HepG2 (cell line): ENCODE results near the gene LYPD6B. TPM values are rescaled to one million over a fixed set of nuclear protein-coding genes. Genes with fewer than 3 reads are reported as not detected.

Experiments
- ATAC-seq: fragments of 200-7000 bp; cut with Tn5 transposase; 3 replicates; pipeline ENCODE4 v1.9.1; 2020; ENCODE audit warnings: mild to moderate bottlenecking, moderate library complexity
- BruUV-seq: library from RNA; stranded (reverse); fragments of 400-500 nt; replicated peaks from 2 replicates; lab custom pipeline; 2021; lab: Mats Ljungman, UMichigan
- CTCF ChIA-PET: fragments of 300-600 bp; formaldehyde crosslinking; extraction: SDS; loops from one replicate; lab custom pipeline; 2021; ENCODE audit warnings: low total read pairs, inconsistent platforms, low intra/inter-chr PET ratio; lab: Yijun Ruan, JAX
- POLR2A ChIA-PET: fragments of 350-600 bp; sonication (Branson Sonifier 250); formaldehyde crosslinking; loops from one replicate; lab custom pipeline; 2020; ENCODE audit warnings: antibody characterized with exemption, inconsistent platforms; lab: Yijun Ruan, JAX
- DNase-seq: peaks from one replicate; pipeline ENCODE4 v3.0.0-alpha.2; 2015; ENCODE audit warnings: low spot score
- FAIRE-seq: peaks from 3 replicates; lab custom pipeline; 2011; peaks lifted over from hg19 to GRCh38; lab: Jason Lieb, UNC
- H2AFZ ChIP-seq: one replicate; pipeline ENCODE4 v1.6.1; 2011; ENCODE audit warnings: low read length, inconsistent platforms
- H3K27ac ChIP-seq: fragments of 300-600 bp; 3 replicates; pipeline ENCODE4 v1.8.0; 2011; ENCODE audit warnings: mixed run types, mild to moderate bottlenecking, mixed read lengths, low read length, inconsistent platforms; ENCODE audit not compliant: insufficient read depth; ENCODE audit errors: extremely low read length
- H3K27me3 ChIP-seq, 2 experiments: fragments of 200-600 bp in 1 of 2; 2 replicates in 1 of 2; 3 replicates in 1 of 2; pipeline versions ENCODE4 v1.6.0 to v1.8.0; 2011; ENCODE audit warnings: low read length in 2 of 2, mild to moderate bottlenecking in 2 of 2, moderate library complexity in 2 of 2, inconsistent platforms in 1 of 2; ENCODE audit not compliant: insufficient read depth in 2 of 2, control insufficient read depth in 1 of 2
- H3K36me3 ChIP-seq, 2 experiments: fragments of 200-600 bp in 1 of 2; replicated peaks in 1 of 2; 2 replicates in 1 of 2; 3 replicates in 1 of 2; pipeline versions ENCODE4 v1.5.1 to v1.8.0; 2011; ENCODE audit warnings: low read length in 2 of 2, inconsistent platforms in 1 of 2; ENCODE audit not compliant: insufficient read depth in 2 of 2, control insufficient read depth in 1 of 2
- H3K4me1 ChIP-seq: 2 replicates; pipeline ENCODE4 v1.5.1; 2012; ENCODE audit warnings: low read length, inconsistent platforms; ENCODE audit not compliant: insufficient read depth
- H3K4me2 ChIP-seq: 2 replicates; pipeline ENCODE4 v1.6.0; 2011; ENCODE audit warnings: low read depth, low read length, inconsistent platforms
- H3K4me3 ChIP-seq, 3 experiments: fragments of 200-600 bp in 1 of 3; sonication (generic), shearing (Covaris generic) in 1 of 3; replicated peaks in 1 of 3; 2 replicates each; pipeline ENCODE4 v1.5.1; 2011 to 2016; ENCODE audit warnings: low read length in 3 of 3, inconsistent platforms in 2 of 3, low read depth in 2 of 3, mild to moderate bottlenecking in 2 of 3, control low read depth in 1 of 3, mixed read lengths in 1 of 3; ENCODE audit not compliant: insufficient read depth in 1 of 3
- H3K79me2 ChIP-seq: one replicate; pipeline ENCODE4 v1.6.1; 2011; ENCODE audit warnings: low read length, inconsistent platforms; ENCODE audit not compliant: insufficient read depth
- H3K9ac ChIP-seq: 2 replicates; pipeline ENCODE4 v1.6.0; 2011; ENCODE audit warnings: mild to moderate bottlenecking, low read depth, low read length, inconsistent platforms; ENCODE audit not compliant: insufficient read depth
- H3K9me3 ChIP-seq: 2 replicates; pipeline ENCODE4 v1.5.1; 2012; ENCODE audit warnings: mild to moderate bottlenecking, low read length
- H4K20me1 ChIP-seq: 2 replicates; pipeline ENCODE4 v1.6.0; 2011; ENCODE audit warnings: inconsistent platforms, mild to moderate bottlenecking, low read length, moderate library complexity; ENCODE audit not compliant: insufficient read depth
- CCDC6 ChIP-seq: sonication (generic); formaldehyde crosslinking; IDR thresholded peaks from 2 replicates; pipeline ENCODE4 v1.8.1; 2022; ENCODE audit warnings: mild to moderate bottlenecking, missing genetic modification reagents, moderate library complexity
- KLF6 ChIP-seq: IDR thresholded peaks from 2 replicates; pipeline ENCODE4 v1.8.0; 2016; ENCODE audit warnings: missing biosample characterization, missing genetic modification reagents
- MIXL1 ChIP-seq: IDR thresholded peaks from 2 replicates; pipeline ENCODE4 v1.6.1; 2016
- MLLT10 ChIP-seq: sonication (generic); formaldehyde crosslinking; IDR thresholded peaks from 2 replicates; pipeline ENCODE4 v1.4.0; 2020; ENCODE audit warnings: missing genetic modification reagents
- NR2C2 ChIP-seq: sonication (generic); formaldehyde crosslinking; IDR thresholded peaks from 2 replicates; pipeline ENCODE4 v1.4.0; 2020; ENCODE audit warnings: missing genetic modification reagents, mild to moderate bottlenecking, moderate library complexity, borderline replicate concordance
- RBFOX2 ChIP-seq: fragments of 200-400 bp; formaldehyde crosslinking; IDR thresholded peaks from 2 replicates; pipeline ENCODE4 v1.6.1; 2017; ENCODE audit warnings: low read depth, mild to moderate bottlenecking, low read length
- XRCC5 ChIP-seq: fragments of 200-400 bp; formaldehyde crosslinking; optimal IDR thresholded peaks from 2 replicates; pipeline ENCODE3; 2017; ENCODE audit warnings: mild to moderate bottlenecking, low read length
- ZFP36 ChIP-seq: fragments of 150-350 bp; IDR thresholded peaks from 2 replicates; pipeline ENCODE4 v1.6.1; 2018; ENCODE audit warnings: borderline replicate concordance, low read length, low read depth; ENCODE audit not compliant: partially characterized antibody
- ZFY ChIP-seq: sonication (generic); formaldehyde crosslinking; IDR thresholded peaks from 2 replicates; pipeline ENCODE4 v1.4.0; 2020; ENCODE audit warnings: missing genetic modification reagents
- ZNF142 ChIP-seq: sonication (generic); formaldehyde crosslinking; IDR thresholded peaks from 2 replicates; pipeline ENCODE4 v1.4.0; 2020; ENCODE audit warnings: missing genetic modification reagents
- ZNF205 ChIP-seq: IDR thresholded peaks from 2 replicates; pipeline ENCODE4 v1.6.1; 2018; ENCODE audit warnings: missing biosample characterization, missing genetic modification reagents
- ZNF530 ChIP-seq: sonication (generic); formaldehyde crosslinking; IDR thresholded peaks from 2 replicates; pipeline ENCODE4 v1.5.0; 2020; ENCODE audit warnings: low read depth, mild to moderate bottlenecking, missing genetic modification reagents
- ZNF614 ChIP-seq: IDR thresholded peaks from 2 replicates; pipeline ENCODE4 v1.6.1; 2018; ENCODE audit warnings: missing biosample characterization, missing genetic modification reagents, inconsistent platforms, borderline replicate concordance
- WGBS: methylation state at CpG from one replicate; pipeline ENCODE4 v1.1.6; 2017; ENCODE audit warnings: low lambda C conversion rate; 5-methylcytosine and 5-hydroxymethylcytosine counted together
- in situ Hi-C: cut with HindIII; loops from 2 replicates; pipeline ENCODE4 v1.10.0; 2017; ENCODE audit warnings: low pct_unique_long_range_greater_than_20kb; ENCODE audit not compliant: extremely low pct_ligation_motif_present
- intact Hi-C: fragments of 100-400 bp; cut with micrococcal nuclease; formaldehyde crosslinking; loops from one replicate; pipeline ENCODE4 v1.10.0; 2022; ENCODE audit not compliant: unreplicated experiment
- polyA plus RNA-seq, 8 experiments: library from polyadenylated mRNA; depleted of rRNA in 3 of 8; stranded (reverse) in 7 of 8; unstranded in 1 of 8; fragments of >200 nt; fragmentation: Illumina TruSeq in 4 of 8; extraction: Trizol in 4 of 8; gene quantifications; 2 replicates each; pipeline versions ENCODE4 v1.2.1 to v1.2.3, GENCODE V29; 2011 to 2016; ENCODE audit warnings: low read depth in 4 of 8, missing spikeins in 1 of 8, mixed read lengths in 1 of 8; ENCODE audit not compliant: insufficient read depth in 1 of 8
- total RNA-seq, 5 experiments: library from RNA; depleted of rRNA; stranded (reverse); fragments of >200 nt; fragmentation: Illumina TruSeq; extraction: Trizol; gene quantifications; 2 replicates each; pipeline ENCODE4 v1.2.3, GENCODE V29; 2016; ENCODE audit warnings: low read depth in 1 of 5
- TF ChIP-seq, protein P1 (sequence below): sonication (generic); formaldehyde crosslinking; IDR thresholded peaks from 2 replicates; pipeline ENCODE4 v1.4.0; 2020; ENCODE audit warnings: missing genetic modification reagents

Gene LYPD6B
- total and polyA plus RNA-seq, 2 of the 13 experiments (the other 11 are each of a cell fraction or from before 2014, with no cell fraction given) = not detected

- DNase-seq (no peak), FAIRE-seq (no peak)
- POLR2A ChIA-PET = no interaction called here
- Histone ChIP-seq H3K79me2 (no peaks in the 10 kb centered on the region), H2AFZ (no peak overlapping the region), H3K27me3 (no peaks in the 10 kb centered on the region; a peak in 1 of 5 replicates), H3K9ac (no peak overlapping the region), H3K4me2 (no peak overlapping the region), H3K4me1 (no peaks in the 10 kb centered on the region), H3K9me3 (no peaks in the 10 kb centered on the region), H3K4me3 (no peak overlapping the region)
- BruUV-seq = no TSS peak
- CTCF ChIA-PET = no interaction called here
- intact Hi-C loops = no loop called here
- TF ChIP-seq ZNF142 (CRISPR knock-in tag) (no peak), KLF6 (CRISPR knock-in tag) (no peak), NR2C2 (CRISPR knock-in tag) (no peak), MLLT10 (CRISPR knock-in tag) (no peak), ZNF530 (CRISPR knock-in tag) (no peak), ZFP36 (no peak), XRCC5 (no peak), CCDC6 (no peak), MIXL1 (CRISPR knock-in tag) (no peak), ZNF614 (no peak), RBFOX2 (no peak), ZFY (CRISPR knock-in tag) (no peak), ZNF205 (no peak)
- TF ChIP-seq, protein P1, sequence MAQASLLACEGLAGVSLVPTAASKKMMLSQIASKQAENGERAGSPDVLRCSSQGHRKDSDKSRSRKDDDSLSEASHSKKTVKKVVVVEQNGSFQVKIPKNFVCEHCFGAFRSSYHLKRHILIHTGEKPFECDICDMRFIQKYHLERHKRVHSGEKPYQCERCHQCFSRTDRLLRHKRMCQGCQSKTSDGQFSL (CRISPR knock-in tag) = no peak
- TF ChIP-seq, all 625 proteins: peak for 0
- Histone ChIP-seq H4K20me1 (no peaks in the 10 kb centered on the region), H3K27ac (no peak overlapping the region), H3K36me3 (no peaks in the 10 kb centered on the region; a peak in 1 of 5 replicates)
- WGBS = 6% methylated on average over 8 of the region's 8 CpGs
- in situ Hi-C loops = no loop called here
- ATAC-seq = no peak
Measured at GRCh38 chr2:149156971-149157740, 118.7 kb downstream of the LYPD6B start.
